A549 (cell line): ENCODE results near the gene MYO18B. TPM values are rescaled to one million over a fixed set of nuclear protein-coding genes. Genes with fewer than 3 reads are reported as not detected.

ENCODE experiments used
- ATAC-seq, 2 experiments: fragments of 200-7000 bp in 1 of 2; fragments of >200 bp in 1 of 2; cut with Nextera tagmentation in 1 of 2; cut with Tn5 transposase in 1 of 2; 3 replicates each; pipeline versions ENCODE4 v1.8.0 to v1.9.1; 2018 to 2020; ENCODE audit warnings: mild to moderate bottlenecking in 1 of 2, moderate library complexity in 1 of 2
- CTCF ChIA-PET: fragments of 300-600 bp; sonication (Branson Sonifier 250); formaldehyde crosslinking; extraction: SDS; loops from one replicate; lab custom pipeline; 2021; ENCODE audit warnings: antibody characterized with exemption, inconsistent platforms; lab: Yijun Ruan, JAX
- POLR2A ChIA-PET: fragments of 350-600 bp; formaldehyde crosslinking; extraction: SDS; loops from one replicate; lab custom pipeline; 2021; ENCODE audit warnings: antibody characterized with exemption, inconsistent platforms; lab: Yijun Ruan, JAX
- DNase-seq, 2 experiments: peaks; one replicate each; pipeline versions ENCODE4 v3.0.0 to v3.0.0-alpha.2; 2011 to 2016; ENCODE audit warnings: low read depth in 1 of 2, low spot score in 1 of 2
- FAIRE-seq: peaks from 2 replicates; lab custom pipeline; 2011; peaks lifted over from hg19 to GRCh38; lab: Jason Lieb, UNC
- H3K27ac ChIP-seq, 2 experiments: fragments of >200 bp; sonication (Bioruptor Twin); formaldehyde crosslinking; 3 replicates each; pipeline ENCODE4 v1.5.1; 2016 to 2017
- H3K4me1 ChIP-seq: fragments of >200 bp; sonication (Bioruptor Twin); formaldehyde crosslinking; 3 replicates; pipeline ENCODE4 v1.6.1; 2016
- H3K4me2 ChIP-seq: fragments of >200 bp; sonication (Bioruptor Twin); formaldehyde crosslinking; 3 replicates; pipeline ENCODE4 v1.6.1; 2016
- H3K4me3 ChIP-seq: fragments of >200 bp; sonication (Bioruptor Twin); formaldehyde crosslinking; 3 replicates; pipeline ENCODE4 v1.5.1; 2016
- H3K9me3 ChIP-seq: fragments of >200 bp; sonication (Bioruptor Twin); formaldehyde crosslinking; 3 replicates; pipeline ENCODE4 v1.6.1; 2016
- BCL3 ChIP-seq: fragments of >200 bp; sonication (Bioruptor Twin); formaldehyde crosslinking; IDR thresholded peaks from 3 replicates; pipeline ENCODE4 v1.6.1; 2016
- CBX2 ChIP-seq: fragments of 200-600 bp; sonication (generic); IDR thresholded peaks from 2 replicates; pipeline ENCODE4 v1.6.1; 2016; ENCODE audit warnings: low read depth, mild to moderate bottlenecking, borderline replicate concordance
- CEBPB ChIP-seq, 2 experiments: fragments of >200 bp in 1 of 2; sonication (Bioruptor Twin) in 1 of 2; formaldehyde crosslinking in 1 of 2; IDR thresholded peaks; 2 replicates each; pipeline ENCODE4 v1.6.1; 2012 to 2016
- CHD2 ChIP-seq: fragments of 150-350 bp; IDR thresholded peaks from 2 replicates; pipeline ENCODE4 v1.6.1; 2014; ENCODE audit warnings: low read length; ENCODE audit not compliant: partially characterized antibody
- CHD4 ChIP-seq: fragments of 200-600 bp; sonication (generic); IDR thresholded peaks from 2 replicates; pipeline ENCODE4 v1.6.1; 2016; ENCODE audit warnings: antibody characterized with exemption, mild to moderate bottlenecking, borderline replicate concordance
- E2F6 ChIP-seq: IDR thresholded peaks from 2 replicates; pipeline ENCODE4 v1.6.1; 2012; ENCODE audit warnings: low read depth, borderline replicate concordance
- ELK1 ChIP-seq: fragments of 150-350 bp; IDR thresholded peaks from 2 replicates; pipeline ENCODE4 v1.6.1; 2014; ENCODE audit warnings: low read depth, mild to moderate bottlenecking, low read length
- EP300 ChIP-seq, 2 experiments: fragments of >200 bp; sonication (Bioruptor Twin); formaldehyde crosslinking; IDR thresholded peaks; 2 replicates in 1 of 2; 3 replicates in 1 of 2; pipeline ENCODE4 v1.6.1; 2016 to 2017
- ESRRA ChIP-seq: fragments of 150-350 bp; IDR thresholded peaks from 2 replicates; pipeline ENCODE4 v1.6.1; 2014; ENCODE audit warnings: mild to moderate bottlenecking, low read length, borderline replicate concordance
- FOXS1 ChIP-seq: fragments of 250-450 bp; sonication (Bioruptor Pico); IDR thresholded peaks from 2 replicates; pipeline ENCODE4 v1.5.0; 2020; ENCODE audit warnings: mild to moderate bottlenecking, moderate library complexity
- HEYL ChIP-seq: fragments of 250-450 bp; sonication (Bioruptor Pico); IDR thresholded peaks from 2 replicates; pipeline ENCODE4 v1.8.0; 2021; ENCODE audit warnings: mild to moderate bottlenecking, moderate library complexity
- HOXA7 ChIP-seq: fragments of 250-450 bp; sonication (Bioruptor Pico); IDR thresholded peaks from 2 replicates; pipeline ENCODE4 v1.5.0; 2020; ENCODE audit warnings: mild to moderate bottlenecking, moderate library complexity
- JUN ChIP-seq, 2 experiments: fragments of >200 bp; sonication (Bioruptor Twin); formaldehyde crosslinking; IDR thresholded peaks; 2 replicates in 1 of 2; 3 replicates in 1 of 2; pipeline ENCODE4 v1.6.1; 2016 to 2017
- JUNB ChIP-seq: fragments of >200 bp; sonication (Bioruptor Twin); formaldehyde crosslinking; IDR thresholded peaks from 2 replicates; pipeline ENCODE4 v1.6.1; 2016
- MAFK ChIP-seq: fragments of 450-650 bp; IDR thresholded peaks from 2 replicates; pipeline ENCODE4 v1.6.1; 2014; ENCODE audit not compliant: partially characterized antibody
- NR3C1 ChIP-seq: fragments of >200 bp; sonication (Bioruptor Twin); formaldehyde crosslinking; IDR thresholded peaks from 3 replicates; pipeline ENCODE4 v1.6.1; 2017
- POLR2A ChIP-seq: IDR thresholded peaks from 2 replicates; pipeline ENCODE4 v1.6.1; 2012; ENCODE audit warnings: mild to moderate bottlenecking, low read length
- POLR2AphosphoS2 ChIP-seq: conservative IDR thresholded peaks from 2 replicates; pipeline ENCODE4 v1.6.1; 2012; ENCODE audit warnings: low read length, improper control_type of control experiment, inconsistent platforms
- RAD21 ChIP-seq, 2 experiments: fragments of >200 bp in 1 of 2; sonication (Bioruptor Twin) in 1 of 2; formaldehyde crosslinking in 1 of 2; IDR thresholded peaks in 1 of 2; conservative IDR thresholded peaks in 1 of 2; 2 replicates in 1 of 2; 3 replicates in 1 of 2; pipeline ENCODE4 v1.6.1; 2012 to 2018; ENCODE audit warnings: inconsistent platforms in 1 of 2
- REST ChIP-seq: fragments of 200-600 bp; sonication (generic); IDR thresholded peaks from 2 replicates; pipeline ENCODE4 v1.6.1; 2016; ENCODE audit warnings: antibody characterized with exemption, mild to moderate bottlenecking, moderate library complexity
- RNF2 ChIP-seq: fragments of 200-600 bp; sonication (generic); IDR thresholded peaks from 2 replicates; pipeline ENCODE4 v1.6.1; 2016; ENCODE audit warnings: low read depth, mild to moderate bottlenecking, antibody characterized with exemption, moderate library complexity, borderline replicate concordance
- ZC3H11A ChIP-seq: fragments of 450-650 bp; IDR thresholded peaks from 2 replicates; pipeline ENCODE4 v1.6.1; 2014; ENCODE audit warnings: antibody characterized with exemption, mild to moderate bottlenecking
- ZNF302 ChIP-seq: fragments of 250-450 bp; sonication (Bioruptor Pico); IDR thresholded peaks from 2 replicates; pipeline ENCODE4 v1.9.0; 2021; ENCODE audit warnings: inconsistent platforms, mild to moderate bottlenecking, moderate library complexity
- ZSCAN20 ChIP-seq: fragments of 250-450 bp; sonication (Bioruptor Pico); IDR thresholded peaks from 2 replicates; pipeline ENCODE4 v1.8.0; 2022; ENCODE audit warnings: mild to moderate bottlenecking, moderate library complexity
- WGBS: methylation state at CpG from one replicate; pipeline ENCODE4 v1.1.6; 2017; ENCODE audit errors: missing lambda C conversion rate; 5-methylcytosine and 5-hydroxymethylcytosine counted together
- polyA plus RNA-seq, 4 experiments: library from polyadenylated mRNA; depleted of rRNA in 3 of 4; stranded (reverse); fragments of >200 nt; fragmentation: RNase III in 1 of 4; extraction: RNeasy Plus Mini Kit Qiagen cat#74134 plus additional on column Dnase treatment in 1 of 4; gene quantifications; 2 replicates in 3 of 4; 3 replicates in 1 of 4; pipeline ENCODE4 v1.2.3, GENCODE V29; 2011 to 2017

Gene MYO18B
- polyA plus RNA-seq, 2 of the 4 experiments (the other 2 are of a cell fraction) = 0.01 TPM

GRCh38 chr22:25714739-25715138 is 27.2 kb upstream of the MYO18B start (continued):
- TF ChIP-seq BCL3 = no peak
- TF ChIP-seq POLR2AphosphoS2 = no peak
- TF ChIP-seq CHD2 = no peak
- no peak for TF ChIP-seq POLR2A
- no peak for TF ChIP-seq CHD4

- Histone ChIP-seq H3K4me2 (no peak overlapping the region), H3K27ac (no peak overlapping the region), H3K4me1 (no peaks in the 10 kb centered on the region), H3K9me3 (no peaks in the 10 kb centered on the region), H3K4me3 (no peak overlapping the region)
- ChIA-PET POLR2A (no interaction called here), CTCF (interaction anchor here (1.2 to 1.8 kb wide), 2 partner anchors 14 to 57 kb away, joined by 3 to 4 read pairs; no protein-coding TSS in a partner anchor)
- no peak for ATAC-seq
- no peak for DNase-seq
- TF ChIP-seq ESRRA (no peak), MAFK (no peak), HOXA7 (CRISPR knock-in tag) (no peak), FOXS1 (CRISPR knock-in tag) (no peak), E2F6 (no peak)
- TF ChIP-seq, all 56 proteins: peak for 0
- no peak for FAIRE-seq
- WGBS = 92% methylated on average over 10 of the region's 10 CpGs
Observed at GRCh38 chr22:25716637-25717036, 25.4 kb upstream of the MYO18B start.

- POLR2A ChIA-PET = no interaction called here
- 94% methylated on average over 10 of the region's 10 CpGs for WGBS
- Histone ChIP-seq H3K4me3 (no peak overlapping the region), H3K27ac (no peak overlapping the region), H3K9me3 (no peaks in the 10 kb centered on the region), H3K4me2 (no peak overlapping the region), H3K4me1 (no peaks in the 10 kb centered on the region)
- TF ChIP-seq CBX2 (no peak), ZSCAN20 (CRISPR knock-in tag) (no peak), FOXS1 (CRISPR knock-in tag) (no peak), JUN (IDR thresholded peaks at IDR 0.05) (no peak), ELK1 (no peak), HEYL (CRISPR knock-in tag) (no peak), CEBPB (IDR thresholded peaks at IDR 0.05) (no peak), ZNF302 (CRISPR knock-in tag) (no peak), EP300 (IDR thresholded peaks at IDR 0.05) (no peak), JUNB (no peak), ZC3H11A (no peak), RNF2 (no peak), REST (no peak), NR3C1 (no peak), RAD21 (conservative IDR thresholded peaks at IDR 0.05 in 1 of 2, IDR thresholded peaks at IDR 0.05 in 1 of 2) (no peak)
- no peak for FAIRE-seq
- CTCF ChIA-PET = interaction anchor here (1.8 kb wide), 1 partner anchor 16 kb away, joined by 3 read pairs; no protein-coding TSS in a partner anchor
- no peak for DNase-seq
- ATAC-seq = no peak
Observed at GRCh38 chr22:25718135-25718840, 23.7 kb upstream of the MYO18B start.
